Stimulated activated CD8-positive, alpha-beta memory T cell treated with anti-CD3 and anti-CD28 coated beads, Interleukin-15, amount 100 ng/mL, for 1 hour (primary cell): Measurements from ENCODE around the gene MARCKSL1.
"Not testable (repeated sequence)": the region's sequence is repeated elsewhere in the genome, so short reads cannot be mapped to it uniquely, and the experiment has no call there.

Experiments used
- DNase-seq: peaks from one replicate; pipeline ENCODE4 v3.0.0-alpha.2; 2020; ENCODE audit warnings: low read depth

The MARCKSL1 gene

GRCh38 chr1:32335790-32336590 is at the start of gene MARCKSL1:
TSS of gene MARCKSL1 (minus strand) at chr1:32336233. CDS start at chr1:32336033, 200 bp downstream.
- DNase-seq = peak; percentile 71

- DNase-seq = no peak
Observed at GRCh38 chr1:32380057-32380456, 44.0 kb upstream of the MARCKSL1 start.

GRCh38 chr1:32377541-32378220 is 41.6 kb upstream of the MARCKSL1 start:
- no peak for DNase-seq

GRCh38 chr1:32376199-32376598 is 40.2 kb upstream of the MARCKSL1 start:
- no peak for DNase-seq

GRCh38 chr1:32373996-32374592 is 38.1 kb upstream of the MARCKSL1 start:
- no peak for DNase-seq

- DNase-seq = no peak
Observed at GRCh38 chr1:32372149-32372756, 36.2 kb upstream of the MARCKSL1 start.

GRCh38 chr1:32367912-32368635 is 32.0 kb upstream of the MARCKSL1 start:
- no peak for DNase-seq

GRCh38 chr1:32365445-32365844 is 29.4 kb upstream of the MARCKSL1 start:
- no peak for DNase-seq

GRCh38 chr1:32364836-32365235 is 28.8 kb upstream of the MARCKSL1 start:
- DNase-seq = no peak

- DNase-seq = no peak
Observed at GRCh38 chr1:32363713-32364112, 27.7 kb upstream of the MARCKSL1 start.

GRCh38 chr1:32362474-32363313 is 26.7 kb upstream of the MARCKSL1 start, which contains the start of the genes FAM229A and TSSK3:
TSS of gene FAM229A (minus strand) at chr1:32362485. CDS start at chr1:32362091, 394 bp downstream.
TSS of gene TSSK3 (plus strand) at chr1:32362539. CDS start at chr1:32362702, 163 bp downstream.
- no peak for DNase-seq

GRCh38 chr1:32361674-32362473 is 25.8 kb upstream of the MARCKSL1 start:
- DNase-seq = no peak

GRCh38 chr1:32361308-32361673 is 25.3 kb upstream of the MARCKSL1 start:
- DNase-seq = no peak

GRCh38 chr1:32358435-32358834 is 22.4 kb upstream of the MARCKSL1 start:
- no peak for DNase-seq

GRCh38 chr1:32357614-32358013 is 21.6 kb upstream of the MARCKSL1 start:
- DNase-seq = no peak

GRCh38 chr1:32356478-32356877 is 20.4 kb upstream of the MARCKSL1 start:
- DNase-seq = no peak

- not testable (repeated sequence) for DNase-seq
Observed at GRCh38 chr1:32355778-32356177, 19.7 kb upstream of the MARCKSL1 start.

GRCh38 chr1:32353886-32354570 is 18.0 kb upstream of the MARCKSL1 start:
- no peak for DNase-seq

GRCh38 chr1:32353431-32353830 is 17.4 kb upstream of the MARCKSL1 start:
- DNase-seq = no peak
